ENCODE data around the gene ZP4.
"Not testable (repeated sequence)": the region's sequence is repeated elsewhere in the genome, so short reads cannot be mapped to it uniquely, and the experiment has no call there.

The ZP4 gene

DNA sequence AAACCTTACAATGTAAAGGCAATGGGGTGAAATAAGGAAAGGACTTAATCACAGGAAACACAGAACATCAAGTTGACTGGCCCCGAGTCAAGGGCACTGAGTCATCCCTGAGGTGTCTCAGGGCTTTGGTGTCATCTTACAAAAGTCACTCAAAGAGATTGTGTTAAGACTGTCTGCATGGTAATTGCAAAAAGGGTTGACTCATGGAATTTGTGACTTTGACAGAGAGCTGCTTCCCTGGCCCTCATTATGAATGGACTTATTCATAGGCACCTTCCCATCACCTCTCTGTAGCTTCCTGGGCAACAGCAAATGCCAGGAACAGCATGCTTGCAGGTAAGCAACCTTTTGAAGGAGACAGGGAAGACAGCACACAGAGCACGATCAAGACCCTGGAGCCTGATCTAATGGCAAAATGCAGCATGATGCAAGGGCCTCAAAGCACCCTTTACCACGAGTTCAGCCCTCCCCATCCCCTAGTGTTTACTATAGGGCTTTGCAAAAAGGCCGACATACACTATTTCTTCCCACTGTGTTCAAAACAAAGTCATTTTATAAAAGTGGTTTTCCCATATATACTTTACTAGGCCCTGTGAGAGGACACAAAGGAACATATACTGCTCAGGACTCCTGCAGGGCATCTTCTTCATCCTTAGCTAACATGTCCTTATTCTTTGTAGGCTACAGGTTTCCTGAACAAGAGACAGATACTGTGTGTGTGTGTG, 17.1 kb downstream of the ZP4 start:
- peak; percentile 4 to 51 (median 32) for DNase-seq

- no peak for DNase-seq
Measured at GRCh38 chr1:237868817-237869600, 21.7 kb downstream of the ZP4 start.

- no peak for DNase-seq
Measured at GRCh38 chr1:237867380-237867888, 23.3 kb downstream of the ZP4 start.

- peak; percentile 77 to 80 (median 78) for DNase-seq
Measured at GRCh38 chr1:237864338-237865244, 26.1 kb downstream of the ZP4 start.

DNA sequence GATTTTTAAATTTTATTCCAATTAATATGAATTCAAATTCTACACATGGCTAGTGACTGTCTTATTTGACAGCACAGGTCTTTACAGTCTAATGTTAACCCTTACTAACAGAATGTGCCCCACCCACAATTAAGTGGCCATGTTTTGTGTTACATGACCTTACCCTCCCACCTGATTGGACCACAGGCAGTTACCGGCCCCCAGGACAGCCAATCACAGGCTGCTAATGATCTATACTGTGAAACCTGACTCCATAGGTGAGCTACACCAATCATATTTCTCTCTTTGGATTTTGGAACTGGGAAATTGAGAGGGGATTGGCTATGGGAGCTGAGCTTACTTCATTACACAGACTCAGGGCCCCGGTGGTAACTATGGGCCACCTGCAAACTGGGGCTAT, 27.5 kb downstream of the ZP4 start:
- no peak for DNase-seq

DNA sequence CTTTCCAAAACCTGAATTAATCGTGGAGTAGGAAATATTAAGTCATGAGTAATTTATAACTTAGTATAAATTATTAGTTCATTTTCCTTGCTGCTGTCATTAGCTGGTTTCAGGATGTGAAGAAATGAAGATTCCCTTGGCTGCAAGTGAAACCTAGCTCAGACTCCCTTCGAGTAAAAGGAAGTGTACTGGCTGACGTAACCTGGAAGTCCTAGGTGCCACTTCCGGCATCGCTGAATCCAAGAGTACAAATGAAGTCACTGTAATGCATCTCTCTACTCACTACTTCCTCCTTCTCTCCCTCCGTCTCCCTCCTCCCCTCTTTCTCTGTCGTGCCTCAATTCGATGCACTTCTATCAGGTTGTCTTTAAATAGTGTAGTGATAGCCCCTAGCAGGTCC, 28.8 kb downstream of the ZP4 start:
- peak; percentile 42 to 79 (median 63) for DNase-seq

DNA sequence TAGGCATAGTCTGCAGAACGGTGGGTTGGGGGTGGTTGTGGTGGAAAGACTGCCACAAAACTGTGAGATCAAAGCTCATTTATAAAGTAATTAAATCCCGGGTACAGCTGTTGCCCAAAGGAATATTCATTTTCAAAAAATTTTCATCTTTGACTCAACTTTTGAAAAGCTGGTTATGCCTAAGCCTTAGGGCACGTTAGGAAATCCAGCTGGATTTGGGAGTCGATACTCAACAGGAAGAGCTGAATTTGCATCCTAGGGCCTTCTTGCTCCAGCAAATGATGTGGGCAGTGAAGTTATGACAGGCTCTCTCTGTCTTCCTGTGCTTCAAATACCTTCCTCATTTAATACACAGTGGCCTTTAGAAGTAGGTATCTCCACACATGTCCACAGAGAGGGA, 31.7 kb downstream of the ZP4 start:
- no peak for DNase-seq

DNA sequence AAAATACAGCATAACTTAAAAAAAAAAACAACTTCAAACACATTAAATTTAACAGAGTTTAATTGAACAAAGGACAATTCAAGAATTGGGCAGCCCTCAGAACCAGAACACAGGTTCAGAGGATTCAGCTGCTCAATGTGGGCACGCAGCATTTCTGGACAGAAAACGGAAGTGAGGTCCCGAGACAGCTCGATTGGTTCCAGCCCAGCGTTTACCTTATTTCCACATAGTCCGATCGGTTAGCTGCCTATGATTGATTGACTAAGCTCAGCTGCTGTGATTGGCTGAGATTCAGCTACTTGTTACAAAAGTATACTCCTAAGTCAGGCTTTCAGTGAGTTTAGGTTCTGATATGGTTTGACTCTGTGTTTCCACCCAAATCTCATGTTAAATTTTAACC, 33.3 kb downstream of the ZP4 start:
- no peak for DNase-seq

DNA sequence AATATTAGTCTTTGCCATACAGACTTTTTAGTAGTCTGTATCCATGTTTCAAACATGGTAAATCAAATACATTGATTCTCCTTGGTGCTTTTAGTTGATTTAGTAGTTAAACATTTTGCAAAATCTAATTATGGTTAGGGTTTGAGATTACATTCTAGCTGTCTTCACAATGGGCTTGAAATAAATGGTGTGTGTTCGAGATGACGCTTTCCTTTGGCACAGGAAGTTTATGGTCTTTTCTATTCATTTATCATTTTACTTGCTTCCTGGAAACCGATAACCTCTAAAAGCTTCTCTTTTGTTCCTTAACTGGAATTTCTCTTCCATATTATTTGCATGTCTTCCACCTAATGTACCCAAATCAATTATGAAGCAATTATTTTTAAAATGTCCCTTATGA, 38.4 kb downstream of the ZP4 start:
- no peak for DNase-seq

- peak; percentile 78 to 88 (median 81) for DNase-seq
Measured at GRCh38 chr1:237851210-237851845, 39.4 kb downstream of the ZP4 start.

DNA sequence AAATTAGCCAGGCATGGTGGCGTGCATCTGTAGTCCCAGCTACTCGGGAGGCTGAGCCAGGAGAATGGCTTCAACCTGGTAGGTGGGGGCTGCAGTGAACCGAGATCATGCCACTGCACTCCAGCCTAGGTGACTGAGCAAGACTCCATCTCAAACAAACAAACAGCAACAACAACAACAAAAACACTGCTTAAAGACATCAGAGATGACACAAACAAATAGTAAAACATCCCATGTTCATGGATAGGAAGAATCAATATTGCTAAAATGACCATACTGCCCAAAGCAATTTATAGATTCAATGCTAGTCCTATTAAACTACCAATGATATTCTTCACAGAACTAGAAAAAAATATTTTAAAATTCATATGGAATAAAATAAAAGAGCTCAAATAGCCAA, 47.2 kb downstream of the ZP4 start:
- not testable (repeated sequence) for DNase-seq

DNA sequence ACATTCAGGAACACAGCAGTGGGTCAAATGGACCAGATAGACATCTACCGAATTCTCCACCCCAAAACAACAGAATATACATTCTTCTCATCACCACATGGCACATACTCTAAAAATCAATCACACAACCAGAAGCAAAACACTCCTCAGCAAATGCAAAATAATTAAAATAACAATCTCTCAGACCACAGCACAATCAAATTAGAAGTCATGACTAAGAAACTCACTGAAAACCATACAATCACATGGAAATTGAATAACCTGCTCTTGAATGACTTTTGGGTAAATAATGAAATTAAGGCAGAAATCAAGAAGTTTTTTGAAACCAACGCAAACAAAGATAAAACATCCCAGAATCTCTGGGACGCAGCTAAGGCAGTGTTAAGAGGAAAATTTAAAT, 49.2 kb downstream of the ZP4 start:
- DNase-seq, result no peak

DNA sequence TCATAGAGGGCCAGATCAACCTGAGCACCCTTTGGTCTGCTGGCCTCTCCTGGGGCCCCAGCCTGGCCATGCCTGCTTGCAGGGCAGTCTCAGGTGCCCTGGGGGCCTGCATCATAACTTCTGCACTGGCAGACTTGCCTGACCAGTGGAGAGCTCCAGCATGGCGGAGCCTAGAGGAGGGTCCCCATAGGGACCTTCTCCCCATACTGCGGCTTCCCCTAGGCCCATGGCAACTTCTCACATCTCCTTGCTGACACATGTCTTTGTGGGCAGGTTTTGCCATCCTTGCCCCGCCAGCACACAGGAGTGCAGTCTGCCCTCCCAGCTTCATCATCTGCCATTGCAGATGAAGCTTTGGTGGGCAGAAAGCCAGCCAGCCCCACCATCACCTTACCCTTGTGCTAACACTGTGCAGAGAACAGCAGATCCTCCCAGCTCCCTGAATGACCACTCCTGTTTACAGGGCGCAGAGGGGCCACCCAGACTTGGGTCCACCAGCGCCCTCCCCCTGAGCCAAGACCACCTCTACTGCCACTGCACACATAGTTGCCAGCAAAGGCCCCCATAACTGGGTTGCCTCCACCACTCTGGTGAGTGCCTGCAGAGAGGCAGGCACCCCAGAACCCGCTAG, 51.7 kb downstream of the ZP4 start:
- DNase-seq, result no peak

- DNase-seq, result no peak
Measured at GRCh38 chr1:237838320-237838719, 52.4 kb downstream of the ZP4 start.

DNA sequence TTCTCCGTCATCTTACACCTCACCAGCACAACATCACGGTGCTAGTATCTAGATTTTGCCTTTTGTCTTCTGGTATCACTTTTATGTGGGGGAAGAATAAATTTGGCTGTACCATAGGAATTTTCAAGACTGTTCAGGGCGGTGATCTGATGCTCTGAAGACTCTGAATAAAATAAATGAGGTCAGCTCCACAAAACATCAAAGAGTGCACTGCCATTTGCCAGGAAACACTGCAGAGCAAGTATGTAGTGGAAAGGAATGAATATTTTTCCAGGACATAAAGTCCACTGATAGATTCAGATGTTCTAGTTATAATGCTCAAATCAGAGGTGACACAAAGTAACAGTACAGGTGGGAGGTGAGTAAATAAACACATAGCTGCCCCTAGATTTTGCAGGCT, 56.3 kb downstream of the ZP4 start:
- DNase-seq, result no peak

GRCh38 chr1:237834048-237834447, 56.7 kb downstream of the ZP4 start:
- no peak for DNase-seq

DNA sequence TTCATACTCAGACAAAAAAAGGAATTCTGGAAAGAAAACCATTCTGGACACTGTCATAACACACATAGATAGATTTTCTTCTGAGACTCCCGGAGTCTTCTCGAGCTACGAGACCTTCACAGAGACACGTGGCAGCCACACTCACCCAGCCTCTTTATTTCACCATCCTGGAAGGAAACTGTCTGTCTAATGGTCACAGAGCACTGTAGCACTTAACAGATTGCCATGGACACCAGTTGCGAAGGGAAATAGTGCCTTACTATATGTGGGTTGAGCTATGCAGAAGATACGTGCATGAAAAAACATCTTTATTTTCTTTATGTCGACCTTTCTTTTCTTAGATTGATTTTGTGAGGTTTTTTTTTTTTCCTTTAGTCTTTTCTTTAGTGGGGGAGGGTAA, 57.9 kb downstream of the ZP4 start:
- no peak for DNase-seq
